Anterior cingulate cortex (tissue), 58 donors: ENCODE measurements around the gene ASF1B.

Source experiments
- DNase-seq, 58 donors: peaks; one replicate each; lab custom pipeline; 2025; lab: John Stamatoyannopoulos, UW

ASF1B gene

GRCh38 chr19:14112809-14113385 is 23.5 kb downstream of the ASF1B start:
- peak in 3 of 58 donors; percentile 13 to 18 (median 14) for DNase-seq

GRCh38 chr19:14112051-14112808 is 24.2 kb downstream of the ASF1B start:
- DNase-seq: no peak

- DNase-seq: no peak
Measured at GRCh38 chr19:14111486-14111885, 24.9 kb downstream of the ASF1B start.

GRCh38 chr19:14110650-14111049 is 25.7 kb downstream of the ASF1B start:
- no peak for DNase-seq

- peak in 1 of 58 donors; percentile 26 for DNase-seq
Measured at GRCh38 chr19:14107581-14108461, 28.6 kb downstream of the ASF1B start.

GRCh38 chr19:14106840-14107239 is 29.5 kb downstream of the ASF1B start:
- no peak for DNase-seq

- no peak for DNase-seq
Measured at GRCh38 chr19:14105680-14106079, 30.7 kb downstream of the ASF1B start.

GRCh38 chr19:14103310-14103709 is 33.1 kb downstream of the ASF1B start:
- DNase-seq: no peak

- DNase-seq: no peak
Measured at GRCh38 chr19:14102756-14103155, 33.6 kb downstream of the ASF1B start.

- DNase-seq: no peak
Measured at GRCh38 chr19:14102102-14102696, 34.2 kb downstream of the ASF1B start.

GRCh38 chr19:14101003-14101545 is 35.3 kb downstream of the ASF1B start:
- no peak for DNase-seq

- no peak for DNase-seq
Measured at GRCh38 chr19:14097532-14098151, 38.7 kb downstream of the ASF1B start.

- DNase-seq: no peak
Measured at GRCh38 chr19:14096272-14096992, 40.0 kb downstream of the ASF1B start.

GRCh38 chr19:14094854-14095253 is 41.5 kb downstream of the ASF1B start:
- no peak for DNase-seq

GRCh38 chr19:14093117-14093823 is 43.1 kb downstream of the ASF1B start:
- DNase-seq: no peak

- DNase-seq: peak in 4 of 58 donors; percentile 5 to 49 (median 40)
Measured at GRCh38 chr19:14091813-14092462, 44.5 kb downstream of the ASF1B start.

- peak in 47 of 58 donors; percentile 35 to 90 (median 80) for DNase-seq
Measured at GRCh38 chr19:14091081-14091812, 45.1 kb downstream of the ASF1B start.
